HG03558 (cell line): ENCODE data around the gene PML.
"Not testable (repeated sequence)": the region's sequence is repeated elsewhere in the genome, so short reads cannot be mapped to it uniquely, and the experiment has no call there.

ENCODE experiments used
- ATAC-seq: cut with Tn5 transposase; IDR thresholded peaks from one replicate; pipeline ENCODE4 v1.9.1; 2021; ENCODE audit warnings: moderate number of reproducible peaks; ENCODE audit not compliant: unreplicated experiment; ENCODE audit errors: extremely low read depth

The PML gene

GRCh38 chr15:74095610-74096009 lies 101.1 kb downstream of the PML start:
- ATAC-seq, result not testable (repeated sequence)

- not testable (repeated sequence) for ATAC-seq
Observed at GRCh38 chr15:74096753-74097474, 102.4 kb downstream of the PML start.
